Activated CD4-positive, alpha-beta T cell treated with anti-CD3 and anti-CD28 coated beads, Interleukin-2, amount 10 ng/mL, durations not matched to agents 24 days and 14 days (primary cell): ENCODE measurements around the gene KIF3A. TPM values are rescaled to one million over a fixed set of nuclear protein-coding genes. Genes with fewer than 3 reads are reported as not detected.

Source experiments
- DNase-seq: peaks from one replicate; pipeline ENCODE4 v3.0.0; 2022
- H3K27ac Mint-ChIP-seq: one replicate; pipeline ENCODE4 v1.8.0; 2022; ENCODE audit warnings: mild to moderate bottlenecking, mixed read lengths
- H3K27me3 Mint-ChIP-seq: one replicate; pipeline ENCODE4 v1.8.0; 2022; ENCODE audit warnings: mixed read lengths
- H3K36me3 Mint-ChIP-seq: one replicate; pipeline ENCODE4 v1.8.0; 2022; ENCODE audit warnings: low read depth, mild to moderate bottlenecking, mixed read lengths
- H3K4me1 Mint-ChIP-seq: one replicate; pipeline ENCODE4 v1.8.0; 2021; ENCODE audit warnings: mixed read lengths
- H3K4me3 Mint-ChIP-seq: one replicate; pipeline ENCODE4 v1.8.0; 2022; ENCODE audit warnings: mild to moderate bottlenecking, moderate library complexity, mixed read lengths
- H3K9me3 Mint-ChIP-seq: one replicate; pipeline ENCODE4 v1.8.0; 2021; ENCODE audit warnings: mixed read lengths
- intact Hi-C: fragments of 100-400 bp; cut with micrococcal nuclease; formaldehyde crosslinking; loops from one replicate; pipeline ENCODE4 v1.15.1; 2023
- total RNA-seq: library from RNA; stranded (reverse); gene quantifications from 2 replicates; pipeline ENCODE4 v1.2.3, GENCODE V29; 2022

Gene KIF3A
- total RNA-seq, 1 donor from 2014 or later = 51.9 TPM

- no peaks in the 10 kb centered on the region for H3K4me1 Mint-ChIP-seq
- no peak overlapping the region for H3K4me3 Mint-ChIP-seq
- H3K27me3 Mint-ChIP-seq = no peaks in the 10 kb centered on the region
- no peak for DNase-seq
- intact Hi-C loops = no loop called here
- H3K36me3 Mint-ChIP-seq = peaks cover 13% of the 10 kb centered on the region
- no peaks in the 10 kb centered on the region for H3K9me3 Mint-ChIP-seq
- H3K27ac Mint-ChIP-seq = peak overlapping the region; percentile 6
These were observed 27.4 kb upstream of the KIF3A start for GRCh38 chr5:132764671-132765238.

GRCh38 chr5:132764051-132764450 is 26.7 kb upstream of the KIF3A start:
- Mint-ChIP-seq H3K27me3 (no peaks in the 10 kb centered on the region), H3K36me3 (peaks cover 13% of the 10 kb centered on the region), H3K27ac (no peak overlapping the region), H3K4me3 (no peak overlapping the region), H3K9me3 (no peaks in the 10 kb centered on the region), H3K4me1 (no peaks in the 10 kb centered on the region)
- no peak for DNase-seq
- intact Hi-C loops = no loop called here

GRCh38 chr5:132763181-132764036 is 26.1 kb upstream of the KIF3A start:
- Mint-ChIP-seq H3K4me3 (no peak overlapping the region), H3K27me3 (no peaks in the 10 kb centered on the region), H3K27ac (peak overlapping the region; percentile 13), H3K9me3 (no peaks in the 10 kb centered on the region), H3K4me1 (no peaks in the 10 kb centered on the region), H3K36me3 (peaks cover 13% of the 10 kb centered on the region)
- intact Hi-C loops = no loop called here
- no peak for DNase-seq

GRCh38 chr5:132762246-132763000 is 25.1 kb upstream of the KIF3A start:
- Mint-ChIP-seq H3K27ac (no peak overlapping the region), H3K9me3 (no peaks in the 10 kb centered on the region), H3K4me1 (no peaks in the 10 kb centered on the region), H3K4me3 (no peak overlapping the region), H3K27me3 (no peaks in the 10 kb centered on the region), H3K36me3 (peaks cover 17% of the 10 kb centered on the region)
- intact Hi-C loops = no loop called here
- DNase-seq = no peak

- H3K27me3 Mint-ChIP-seq = no peaks in the 10 kb centered on the region
These were observed 24.2 kb upstream of the KIF3A start for GRCh38 chr5:132761321-132762240.

GRCh38 chr5:132760601-132761317 is 23.4 kb upstream of the KIF3A start:
- intact Hi-C loops = no loop called here
- DNase-seq = no peak
- Mint-ChIP-seq H3K4me1 (no peaks in the 10 kb centered on the region), H3K27ac (no peak overlapping the region), H3K36me3 (peaks cover 21% of the 10 kb centered on the region), H3K27me3 (no peaks in the 10 kb centered on the region), H3K4me3 (no peak overlapping the region), H3K9me3 (no peaks in the 10 kb centered on the region)

More at GRCh38 chr5:132761321-132762240, 24.2 kb upstream of the KIF3A start:
- intact Hi-C loops = no loop called here
- Mint-ChIP-seq H3K36me3 (peaks cover 21% of the 10 kb centered on the region), H3K4me1 (no peaks in the 10 kb centered on the region), H3K9me3 (no peaks in the 10 kb centered on the region), H3K4me3 (no peak overlapping the region), H3K27ac (no peak overlapping the region)
- DNase-seq = no peak

GRCh38 chr5:132760049-132760420 is 22.7 kb upstream of the KIF3A start:
- H3K4me3 Mint-ChIP-seq = no peak overlapping the region
- no peak overlapping the region for H3K27ac Mint-ChIP-seq
- intact Hi-C loops = no loop called here

GRCh38 chr5:132759114-132760048 is 22.0 kb upstream of the KIF3A start:
- Mint-ChIP-seq H3K4me1 (peaks cover 8% of the 10 kb centered on the region), H3K9me3 (no peaks in the 10 kb centered on the region), H3K36me3 (peaks cover 22% of the 10 kb centered on the region), H3K27me3 (no peaks in the 10 kb centered on the region), H3K27ac (no peak overlapping the region), H3K4me3 (no peak overlapping the region)
- intact Hi-C loops = no loop called here
- DNase-seq = no peak

More at GRCh38 chr5:132760049-132760420, 22.7 kb upstream of the KIF3A start:
- H3K9me3 Mint-ChIP-seq = no peaks in the 10 kb centered on the region
- DNase-seq = no peak
- peaks cover 2% of the 10 kb centered on the region for H3K4me1 Mint-ChIP-seq
- H3K27me3 Mint-ChIP-seq = no peaks in the 10 kb centered on the region
- peaks cover 21% of the 10 kb centered on the region for H3K36me3 Mint-ChIP-seq

GRCh38 chr5:132758451-132758850 is 21.1 kb upstream of the KIF3A start:
- Mint-ChIP-seq H3K36me3 (peaks cover 21% of the 10 kb centered on the region), H3K9me3 (no peaks in the 10 kb centered on the region), H3K27ac (no peak overlapping the region), H3K4me1 (peaks cover 15% of the 10 kb centered on the region), H3K4me3 (no peak overlapping the region), H3K27me3 (no peaks in the 10 kb centered on the region)
- DNase-seq = no peak
- intact Hi-C loops = no loop called here

GRCh38 chr5:132756542-132756941 is 19.2 kb upstream of the KIF3A start:
- Mint-ChIP-seq H3K4me3 (no peak overlapping the region), H3K4me1 (peaks cover 33% of the 10 kb centered on the region), H3K27me3 (no peaks in the 10 kb centered on the region), H3K9me3 (no peaks in the 10 kb centered on the region), H3K36me3 (peaks cover 38% of the 10 kb centered on the region), H3K27ac (no peak overlapping the region)
- no peak for DNase-seq
- intact Hi-C loops = no loop called here

GRCh38 chr5:132754947-132755346 is 17.6 kb upstream of the KIF3A start:
- intact Hi-C loops = no loop called here
- no peaks in the 10 kb centered on the region for H3K27me3 Mint-ChIP-seq
- peaks cover 47% of the 10 kb centered on the region for H3K4me1 Mint-ChIP-seq
- peaks cover 44% of the 10 kb centered on the region for H3K36me3 Mint-ChIP-seq
- H3K9me3 Mint-ChIP-seq = no peaks in the 10 kb centered on the region
- DNase-seq = no peak
- H3K27ac Mint-ChIP-seq = peak overlapping the region; percentile 66
- no peak overlapping the region for H3K4me3 Mint-ChIP-seq

GRCh38 chr5:132754111-132754510 is 16.8 kb upstream of the KIF3A start:
- intact Hi-C loops = no loop called here
- peaks cover 54% of the 10 kb centered on the region for H3K4me1 Mint-ChIP-seq
- H3K27me3 Mint-ChIP-seq = no peaks in the 10 kb centered on the region
- H3K36me3 Mint-ChIP-seq = peaks cover 44% of the 10 kb centered on the region
- H3K27ac Mint-ChIP-seq = no peak overlapping the region
- no peak overlapping the region for H3K4me3 Mint-ChIP-seq
- no peak for DNase-seq
- H3K9me3 Mint-ChIP-seq = no peaks in the 10 kb centered on the region
